GM18873 (cell line): ENCODE measurements around the gene ARL9.

Experiments used
- ATAC-seq: cut with Tn5 transposase; IDR thresholded peaks from one replicate; pipeline ENCODE4 v1.9.1; 2021; ENCODE audit warnings: mild to moderate bottlenecking, moderate library complexity, moderate number of reproducible peaks; ENCODE audit not compliant: unreplicated experiment, low FRiP score

Gene ARL9

GRCh38 chr4:56531149-56531770 is 25.7 kb downstream of the ARL9 start:
- no peak for ATAC-seq

GRCh38 chr4:56531823-56532222 is 26.2 kb downstream of the ARL9 start:
- ATAC-seq = no peak

- ATAC-seq = no peak
These were observed 26.6 kb downstream of the ARL9 start for GRCh38 chr4:56532239-56532638.

- ATAC-seq = no peak
These were observed 30.3 kb downstream of the ARL9 start for GRCh38 chr4:56535915-56536314.

GRCh38 chr4:56537147-56537546 is 31.6 kb downstream of the ARL9 start:
- no peak for ATAC-seq

GRCh38 chr4:56540826-56541225 is 35.2 kb downstream of the ARL9 start:
- no peak for ATAC-seq

- ATAC-seq = no peak
These were observed 39.1 kb downstream of the ARL9 start for GRCh38 chr4:56544573-56545131.

- ATAC-seq = no peak
These were observed 45.1 kb downstream of the ARL9 start for GRCh38 chr4:56550642-56551041.

GRCh38 chr4:56551516-56551915 is 45.9 kb downstream of the ARL9 start:
- ATAC-seq = no peak

GRCh38 chr4:56552273-56552672 is 46.7 kb downstream of the ARL9 start:
- no peak for ATAC-seq

- ATAC-seq = no peak
These were observed 64.5 kb downstream of the ARL9 start for GRCh38 chr4:56570041-56570440.
